ENCODE measurements around the gene RPL5. TPM values are rescaled to one million over a fixed set of nuclear protein-coding genes. Genes with fewer than 3 reads are reported as not detected.
A peak's percentile ranks its signal among the peaks of the same experiment; 100 is the strongest.

Gene RPL5
- polyA plus RNA-seq, 4 donors: 1,004 to 2,638 (median 1,885) TPM

DNA sequence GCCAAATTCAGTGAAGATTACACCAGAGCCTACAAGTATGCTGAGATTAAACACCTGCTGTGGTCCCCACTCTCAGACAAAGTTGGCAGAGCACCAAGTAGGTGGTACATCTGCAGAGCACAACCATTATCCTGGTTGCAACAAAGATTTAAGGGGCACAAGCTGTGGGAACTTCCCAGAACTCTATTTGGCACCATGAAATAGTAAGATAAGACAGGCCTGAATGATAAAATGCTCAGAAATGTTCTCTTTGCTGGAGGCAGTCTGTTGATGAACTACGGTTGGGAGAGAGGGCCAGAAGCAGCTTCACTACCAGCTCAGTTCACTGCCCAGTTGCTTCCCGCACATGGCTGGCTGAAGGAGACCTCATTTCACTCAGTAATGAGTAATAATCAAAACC lies 19.9 kb downstream of the RPL5 start:
- WGBS, 3 donors: 80 to 95% (median 89%) methylated on average over 2 of the region's 2 CpGs
- H3K9me3 ChIP-seq (ENCODE audit: control insufficient read depth in 2 of 2, insufficient read depth in 1 of 2, low read depth in 1 of 2, low read length in 1 of 2): no peaks in the 10 kb centered on the region
- peaks cover 0 to 10% (median 5%) of the 10 kb centered on the region in 3 donors for H3K4me1 ChIP-seq (ENCODE audit: control insufficient read depth in 3 of 3, insufficient read depth in 2 of 3, low read depth in 1 of 3, low read length in 2 of 3)
- DNase-seq (no peak), FAIRE-seq (no peak)
- H3K27ac ChIP-seq (ENCODE audit: low read depth in 1 of 3, low read length in 2 of 3): no peak overlapping the region
- peaks cover 0 to 13% (median 0%) of the 10 kb centered on the region in 3 donors for H3K36me3 ChIP-seq (ENCODE audit: control insufficient read depth in 3 of 3, insufficient read depth in 2 of 3, low read depth in 1 of 3, low read length in 3 of 3)
- H3K4me3 ChIP-seq (ENCODE audit: low read depth in 1 of 3, low read length in 3 of 3): no peak overlapping the region
- H3K27me3 ChIP-seq (ENCODE audit: control insufficient read depth in 3 of 3, insufficient read depth in 3 of 3, low read length in 3 of 3): no peaks in the 10 kb centered on the region

DNA sequence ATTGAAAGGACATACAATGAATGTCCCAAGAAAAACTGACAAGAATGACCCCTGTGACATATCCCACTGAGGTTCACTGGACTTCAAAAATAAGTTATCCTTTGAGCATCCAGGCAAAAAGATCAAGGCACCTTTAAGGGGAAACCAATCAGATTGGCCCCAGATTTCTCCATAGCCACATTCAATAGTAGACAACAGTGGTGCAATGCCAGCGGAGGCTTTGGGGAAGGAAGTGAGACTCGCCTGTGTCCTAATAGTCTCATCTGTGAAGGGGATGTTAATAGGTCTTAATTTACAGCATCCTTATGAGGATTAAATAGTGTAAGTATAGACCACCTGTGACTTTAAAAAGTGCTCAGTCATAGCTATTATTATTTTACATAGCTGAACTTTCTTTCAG lies 21.5 kb downstream of the RPL5 start:
- Histone ChIP-seq H3K4me1 (ENCODE audit: control insufficient read depth in 3 of 3, insufficient read depth in 2 of 3, low read depth in 1 of 3, low read length in 2 of 3) (peaks cover 0 to 17% (median 2%) of the 10 kb centered on the region in 3 donors), H3K4me3 (ENCODE audit: low read depth in 1 of 3, low read length in 3 of 3) (no peak overlapping the region), H3K27me3 (ENCODE audit: control insufficient read depth in 3 of 3, insufficient read depth in 3 of 3, low read length in 3 of 3) (no peaks in the 10 kb centered on the region), H3K36me3 (ENCODE audit: control insufficient read depth in 3 of 3, insufficient read depth in 2 of 3, low read depth in 1 of 3, low read length in 3 of 3) (peaks cover 0 to 13% (median 0%) of the 10 kb centered on the region in 3 donors), H3K9me3 (ENCODE audit: control insufficient read depth in 2 of 2, insufficient read depth in 1 of 2, low read depth in 1 of 2, low read length in 1 of 2) (no peaks in the 10 kb centered on the region), H3K27ac (ENCODE audit: low read depth in 1 of 3, low read length in 2 of 3) (no peak overlapping the region)
- no peak for DNase-seq
- no peak for FAIRE-seq
- 77 to 98% (median 89%) methylated on average over 2 of the region's 2 CpGs for WGBS, 3 donors

DNA sequence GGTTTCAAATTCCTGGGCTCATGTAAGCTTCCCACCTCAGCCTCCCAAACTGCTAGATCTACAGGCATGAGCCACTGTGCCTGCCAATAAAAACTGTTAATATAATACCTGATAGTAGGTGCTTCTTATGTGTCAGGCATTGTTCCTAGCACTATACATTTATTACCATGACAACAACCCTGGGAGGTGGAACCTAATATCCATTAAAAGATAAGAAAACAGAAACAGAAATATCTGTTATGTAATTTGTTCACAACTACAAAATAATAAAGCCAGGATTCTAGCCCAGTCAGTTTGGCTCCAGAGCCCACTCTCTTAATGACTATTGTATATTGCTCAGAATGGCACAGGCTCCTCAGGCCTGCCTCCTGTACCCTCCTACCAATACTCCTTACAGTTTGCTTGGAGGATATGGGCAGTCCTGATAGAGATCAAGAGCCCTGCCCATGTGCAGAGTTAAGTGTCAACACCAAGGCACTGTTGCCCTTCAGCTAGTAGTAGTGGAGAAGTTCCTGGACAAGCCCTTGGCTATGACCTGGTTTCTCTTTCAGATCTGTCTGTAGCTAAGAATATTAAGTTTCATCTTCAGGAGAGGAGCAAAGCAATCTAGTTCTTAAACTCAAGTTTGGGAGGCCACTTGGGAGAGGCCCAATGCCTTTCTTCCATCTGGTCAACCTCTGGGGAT lies 22.4 kb downstream of the RPL5 start:
- Histone ChIP-seq H3K27me3 (ENCODE audit: control insufficient read depth in 3 of 3, insufficient read depth in 3 of 3, low read length in 3 of 3) (no peaks in the 10 kb centered on the region), H3K27ac (ENCODE audit: low read depth in 1 of 3, low read length in 2 of 3) (peak overlapping the region; percentile 22 to 75 (median 39)), H3K4me1 (ENCODE audit: control insufficient read depth in 3 of 3, insufficient read depth in 2 of 3, low read depth in 1 of 3, low read length in 2 of 3) (peaks cover 0 to 17% (median 2%) of the 10 kb centered on the region in 3 donors), H3K9me3 (ENCODE audit: control insufficient read depth in 2 of 2, insufficient read depth in 1 of 2, low read depth in 1 of 2, low read length in 1 of 2) (no peaks in the 10 kb centered on the region), H3K4me3 (ENCODE audit: low read depth in 1 of 3, low read length in 3 of 3) (no peak overlapping the region), H3K36me3 (ENCODE audit: control insufficient read depth in 3 of 3, insufficient read depth in 2 of 3, low read depth in 1 of 3, low read length in 3 of 3) (peaks cover 0 to 13% (median 0%) of the 10 kb centered on the region in 3 donors)
- FAIRE-seq (no peak), DNase-seq (peak; percentile 60 to 77)

DNA sequence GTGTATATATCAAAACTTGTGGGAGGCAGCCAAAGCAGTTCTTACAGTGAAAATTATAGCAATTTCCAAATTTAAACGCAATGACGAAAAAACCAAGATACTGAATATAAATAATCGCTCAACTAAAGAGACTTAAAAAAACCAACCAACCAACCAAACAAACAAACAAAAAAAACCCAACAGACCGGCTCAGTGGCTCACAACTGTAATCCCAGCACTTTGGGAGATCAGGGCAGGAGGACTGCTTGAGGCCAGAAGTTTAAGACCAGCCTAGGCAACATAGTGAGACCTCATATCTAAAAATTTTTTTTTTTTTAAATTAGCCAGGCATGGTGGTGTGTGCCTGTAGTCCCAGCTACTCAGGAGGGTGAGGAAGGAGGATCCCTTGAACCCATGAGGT lies 23.4 kb downstream of the RPL5 start:
- 86 to 97% (median 97%) methylated on average over 4 of the region's 4 CpGs for WGBS, 3 donors
- H3K27ac ChIP-seq (ENCODE audit: low read depth in 1 of 3, low read length in 2 of 3): no peak overlapping the region
- DNase-seq (no peak), FAIRE-seq (no peak)
- peaks cover 0 to 17% (median 2%) of the 10 kb centered on the region in 3 donors for H3K4me1 ChIP-seq (ENCODE audit: control insufficient read depth in 3 of 3, insufficient read depth in 2 of 3, low read depth in 1 of 3, low read length in 2 of 3)
- H3K4me3 ChIP-seq (ENCODE audit: low read depth in 1 of 3, low read length in 3 of 3): no peak overlapping the region
- peaks cover 0 to 3% (median 0%) of the 10 kb centered on the region in 3 donors for H3K36me3 ChIP-seq (ENCODE audit: control insufficient read depth in 3 of 3, insufficient read depth in 2 of 3, low read depth in 1 of 3, low read length in 3 of 3)
- H3K9me3 ChIP-seq (ENCODE audit: control insufficient read depth in 2 of 2, insufficient read depth in 1 of 2, low read depth in 1 of 2, low read length in 1 of 2): no peaks in the 10 kb centered on the region
- H3K27me3 ChIP-seq (ENCODE audit: control insufficient read depth in 3 of 3, insufficient read depth in 3 of 3, low read length in 3 of 3): no peaks in the 10 kb centered on the region

DNA sequence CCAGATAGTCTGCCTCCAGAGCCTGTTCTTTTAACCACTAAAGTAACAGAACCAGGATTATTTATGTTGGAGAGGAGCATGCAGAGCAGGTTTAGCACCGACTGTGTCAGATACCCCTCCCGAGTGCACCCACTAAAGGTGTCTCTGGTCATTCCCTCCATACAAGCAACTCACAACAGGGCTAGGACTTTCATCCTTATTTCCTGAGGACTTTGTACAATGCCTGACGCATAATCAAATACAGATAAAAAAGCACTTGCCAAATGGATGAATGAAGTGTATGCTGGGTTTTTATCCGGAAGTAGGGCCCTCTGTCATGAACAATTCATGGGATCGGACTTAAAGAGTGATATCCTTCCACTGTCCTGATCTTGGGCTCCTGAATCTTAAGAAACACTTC lies 26.0 kb downstream of the RPL5 start:
- Histone ChIP-seq H3K9me3 (ENCODE audit: control insufficient read depth in 2 of 2, insufficient read depth in 1 of 2, low read depth in 1 of 2, low read length in 1 of 2) (no peaks in the 10 kb centered on the region), H3K27ac (ENCODE audit: low read depth in 1 of 3, low read length in 2 of 3) (peak overlapping the region; percentile 52 to 70 (median 60)), H3K27me3 (ENCODE audit: control insufficient read depth in 3 of 3, insufficient read depth in 3 of 3, low read length in 3 of 3) (no peaks in the 10 kb centered on the region), H3K4me3 (ENCODE audit: low read depth in 1 of 3, low read length in 3 of 3) (no peak overlapping the region), H3K36me3 (ENCODE audit: control insufficient read depth in 3 of 3, insufficient read depth in 2 of 3, low read depth in 1 of 3, low read length in 3 of 3) (no peaks in the 10 kb centered on the region), H3K4me1 (ENCODE audit: control insufficient read depth in 3 of 3, insufficient read depth in 2 of 3, low read depth in 1 of 3, low read length in 2 of 3) (peaks cover 0 to 17% (median 2%) of the 10 kb centered on the region in 3 donors)
- WGBS, 3 donors: 18 to 63% (median 47%) methylated on average over 5 of the region's 5 CpGs
- peak; percentile 82 to 95 for DNase-seq
- FAIRE-seq: peak; percentile 44

DNA sequence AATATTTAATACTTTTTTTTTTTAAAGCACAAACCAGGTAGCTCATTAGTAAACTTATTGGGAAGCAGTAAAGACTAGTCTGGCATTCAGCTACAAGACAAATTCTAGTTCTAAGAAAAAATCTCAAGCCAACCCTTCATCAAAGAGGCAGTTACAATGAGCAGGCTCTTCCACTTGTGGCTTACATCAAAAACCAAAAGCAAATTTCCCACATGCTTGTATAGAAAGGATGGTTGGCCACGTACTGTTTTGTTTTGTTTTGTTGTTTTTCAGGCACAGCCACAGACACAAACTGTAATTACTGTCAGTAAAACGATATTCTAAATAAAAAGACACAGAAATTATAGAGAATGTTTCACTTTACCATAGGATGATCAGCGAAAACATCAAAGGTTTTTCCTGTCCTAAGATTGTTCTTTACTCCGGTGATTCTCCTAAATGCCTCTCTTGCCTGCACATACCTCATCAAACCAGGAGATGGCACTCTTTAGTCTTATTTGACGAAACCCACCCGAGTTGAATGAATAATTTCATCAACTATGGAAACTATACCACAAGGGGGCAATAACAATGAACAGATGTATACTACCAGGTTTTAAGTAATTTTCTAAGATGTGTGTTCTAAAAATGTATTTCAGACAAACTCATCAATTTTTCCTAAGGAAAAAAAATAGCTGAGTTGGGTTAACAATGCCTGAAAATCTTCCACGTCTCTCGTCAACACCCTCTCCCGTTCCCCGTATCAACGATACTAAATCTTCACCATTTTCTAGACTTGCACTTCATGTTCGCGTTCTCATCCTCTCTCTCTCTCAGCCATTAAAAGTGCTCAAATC lies 26.9 kb downstream of the RPL5 start:
- no peak overlapping the region for H3K4me3 ChIP-seq (ENCODE audit: low read depth in 1 of 3, low read length in 3 of 3)
- no peaks in the 10 kb centered on the region for H3K9me3 ChIP-seq (ENCODE audit: control insufficient read depth in 2 of 2, insufficient read depth in 1 of 2, low read depth in 1 of 2, low read length in 1 of 2)
- peak overlapping the region in 1 of 3 donors; percentile 53 for H3K27ac ChIP-seq (ENCODE audit: low read depth in 1 of 3, low read length in 2 of 3)
- DNase-seq (peak; percentile 84 to 85), FAIRE-seq (peak; percentile 90)
- H3K27me3 ChIP-seq (ENCODE audit: control insufficient read depth in 3 of 3, insufficient read depth in 3 of 3, low read length in 3 of 3): no peaks in the 10 kb centered on the region
- H3K4me1 ChIP-seq (ENCODE audit: control insufficient read depth in 3 of 3, insufficient read depth in 2 of 3, low read depth in 1 of 3, low read length in 2 of 3): peaks cover 0 to 17% (median 2%) of the 10 kb centered on the region in 3 donors
- no peaks in the 10 kb centered on the region for H3K36me3 ChIP-seq (ENCODE audit: control insufficient read depth in 3 of 3, insufficient read depth in 2 of 3, low read depth in 1 of 3, low read length in 3 of 3)
- WGBS, 3 donors: 26 to 29% (median 28%) methylated on average over 13 of the region's 13 CpGs

DNA sequence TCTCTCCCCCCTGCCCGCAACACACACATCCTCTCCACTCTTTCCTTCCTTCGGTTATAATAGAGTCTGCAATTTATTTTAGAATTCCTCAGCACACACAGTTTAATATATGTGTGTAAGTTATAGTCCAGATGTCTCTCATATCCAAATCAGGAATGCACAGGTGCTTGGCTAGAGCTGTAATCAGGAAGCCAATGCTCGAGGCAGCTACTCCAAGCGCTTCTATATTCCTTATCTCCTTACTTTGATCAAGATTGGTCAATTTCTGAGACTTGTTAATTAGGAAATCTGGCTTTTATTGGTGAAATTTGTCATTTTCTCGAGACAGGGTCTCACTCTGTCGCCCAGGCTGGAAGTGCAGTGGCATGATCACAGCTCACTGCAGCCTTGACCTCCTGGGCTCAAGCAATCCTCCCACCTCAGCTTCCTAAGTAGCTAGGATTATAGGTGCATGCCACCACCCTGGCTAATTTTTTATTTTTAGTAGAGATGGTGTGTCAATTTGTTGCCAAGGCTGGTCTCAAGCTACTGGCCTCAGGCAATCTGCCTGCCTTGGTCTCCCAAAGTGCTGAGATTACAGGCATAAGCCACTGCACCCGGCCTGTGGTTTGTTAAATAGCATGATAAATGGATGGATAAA lies 27.7 kb downstream of the RPL5 start:
- peak overlapping the region in 1 of 3 donors; percentile 53 for H3K27ac ChIP-seq (ENCODE audit: low read depth in 1 of 3, low read length in 2 of 3)
- peaks cover 0 to 9% (median 0%) of the 10 kb centered on the region in 3 donors for H3K4me1 ChIP-seq (ENCODE audit: control insufficient read depth in 3 of 3, insufficient read depth in 2 of 3, low read depth in 1 of 3, low read length in 2 of 3)
- 43 to 64% (median 57%) methylated on average over 7 of the region's 7 CpGs for WGBS, 3 donors
- FAIRE-seq (no peak), DNase-seq (peak in 1 of 2 donors; percentile 16)
- H3K27me3 ChIP-seq (ENCODE audit: control insufficient read depth in 3 of 3, insufficient read depth in 3 of 3, low read length in 3 of 3): no peaks in the 10 kb centered on the region
- H3K9me3 ChIP-seq (ENCODE audit: control insufficient read depth in 2 of 2, insufficient read depth in 1 of 2, low read depth in 1 of 2, low read length in 1 of 2): no peaks in the 10 kb centered on the region
- no peaks in the 10 kb centered on the region for H3K36me3 ChIP-seq (ENCODE audit: control insufficient read depth in 3 of 3, insufficient read depth in 2 of 3, low read depth in 1 of 3, low read length in 3 of 3)
- no peak overlapping the region for H3K4me3 ChIP-seq (ENCODE audit: low read depth in 1 of 3, low read length in 3 of 3)

DNA sequence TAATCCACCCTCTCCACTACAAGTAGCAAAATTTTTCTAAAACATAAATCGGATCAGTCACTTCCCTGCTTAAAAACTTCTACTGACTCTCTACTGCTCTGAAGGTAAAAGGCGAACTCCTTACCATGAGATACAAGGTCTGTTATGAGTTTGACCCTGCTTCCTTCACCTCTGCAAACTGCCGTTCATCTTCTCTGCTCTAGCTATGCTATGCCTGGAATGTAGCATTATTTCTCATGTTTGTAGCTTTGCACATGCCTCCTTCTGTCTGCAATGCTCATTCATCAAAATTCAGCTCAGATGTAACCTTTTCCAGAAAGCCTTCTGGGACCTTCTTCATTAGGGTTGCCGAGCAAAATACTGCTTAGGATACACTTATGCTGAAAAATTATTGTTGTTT lies 30.8 kb downstream of the RPL5 start:
- 83 to 91% (median 90%) methylated on average over 4 of the region's 4 CpGs for WGBS, 3 donors
- Histone ChIP-seq H3K36me3 (ENCODE audit: control insufficient read depth in 3 of 3, insufficient read depth in 2 of 3, low read depth in 1 of 3, low read length in 3 of 3) (no peaks in the 10 kb centered on the region), H3K4me1 (ENCODE audit: control insufficient read depth in 3 of 3, insufficient read depth in 2 of 3, low read depth in 1 of 3, low read length in 2 of 3) (peaks cover 0 to 6% (median 0%) of the 10 kb centered on the region in 3 donors), H3K4me3 (ENCODE audit: low read depth in 1 of 3, low read length in 3 of 3) (no peak overlapping the region), H3K27me3 (ENCODE audit: control insufficient read depth in 3 of 3, insufficient read depth in 3 of 3, low read length in 3 of 3) (no peaks in the 10 kb centered on the region), H3K9me3 (ENCODE audit: control insufficient read depth in 2 of 2, insufficient read depth in 1 of 2, low read depth in 1 of 2, low read length in 1 of 2) (no peaks in the 10 kb centered on the region), H3K27ac (ENCODE audit: low read depth in 1 of 3, low read length in 2 of 3) (no peak overlapping the region)
- FAIRE-seq (no peak), DNase-seq (no peak)
